A549 (cell line): Measurements from ENCODE around the gene POLR3B. TPM values are rescaled to one million over a fixed set of nuclear protein-coding genes. Genes with fewer than 3 reads are reported as not detected.

Source experiments
- ATAC-seq, 2 experiments: fragments of 200-7000 bp in 1 of 2; fragments of >200 bp in 1 of 2; cut with Nextera tagmentation in 1 of 2; cut with Tn5 transposase in 1 of 2; 3 replicates each; pipeline versions ENCODE4 v1.8.0 to v1.9.1; 2018 to 2020; ENCODE audit warnings: mild to moderate bottlenecking in 1 of 2, moderate library complexity in 1 of 2
- CTCF ChIA-PET: fragments of 300-600 bp; sonication (Branson Sonifier 250); formaldehyde crosslinking; extraction: SDS; loops from one replicate; lab custom pipeline; 2021; ENCODE audit warnings: antibody characterized with exemption, inconsistent platforms; lab: Yijun Ruan, JAX
- POLR2A ChIA-PET: fragments of 350-600 bp; formaldehyde crosslinking; extraction: SDS; loops from one replicate; lab custom pipeline; 2021; ENCODE audit warnings: antibody characterized with exemption, inconsistent platforms; lab: Yijun Ruan, JAX
- DNase-seq, 2 experiments: peaks; one replicate each; pipeline versions ENCODE4 v3.0.0 to v3.0.0-alpha.2; 2011 to 2016; ENCODE audit warnings: low read depth in 1 of 2, low spot score in 1 of 2
- FAIRE-seq: peaks from 2 replicates; lab custom pipeline; 2011; peaks lifted over from hg19 to GRCh38; lab: Jason Lieb, UNC
- H3K27ac ChIP-seq, 2 experiments: fragments of >200 bp; sonication (Bioruptor Twin); formaldehyde crosslinking; 3 replicates each; pipeline ENCODE4 v1.5.1; 2016 to 2017
- H3K4me1 ChIP-seq: fragments of >200 bp; sonication (Bioruptor Twin); formaldehyde crosslinking; 3 replicates; pipeline ENCODE4 v1.6.1; 2016
- H3K4me2 ChIP-seq: fragments of >200 bp; sonication (Bioruptor Twin); formaldehyde crosslinking; 3 replicates; pipeline ENCODE4 v1.6.1; 2016
- H3K4me3 ChIP-seq: fragments of >200 bp; sonication (Bioruptor Twin); formaldehyde crosslinking; 3 replicates; pipeline ENCODE4 v1.5.1; 2016
- H3K9me3 ChIP-seq: fragments of >200 bp; sonication (Bioruptor Twin); formaldehyde crosslinking; 3 replicates; pipeline ENCODE4 v1.6.1; 2016
- BHLHE40 ChIP-seq: IDR thresholded peaks from 2 replicates; pipeline ENCODE4 v1.6.1; 2012; ENCODE audit warnings: low read depth, low read length, inconsistent platforms
- CBX8 ChIP-seq: fragments of 200-600 bp; sonication (generic); IDR thresholded peaks from 2 replicates; pipeline ENCODE4 v1.6.1; 2016
- CHD2 ChIP-seq: fragments of 150-350 bp; IDR thresholded peaks from 2 replicates; pipeline ENCODE4 v1.6.1; 2014; ENCODE audit warnings: low read length; ENCODE audit not compliant: partially characterized antibody
- CHD4 ChIP-seq: fragments of 200-600 bp; sonication (generic); IDR thresholded peaks from 2 replicates; pipeline ENCODE4 v1.6.1; 2016; ENCODE audit warnings: antibody characterized with exemption, mild to moderate bottlenecking, borderline replicate concordance
- EHF ChIP-seq: fragments of 250-450 bp; sonication (Bioruptor Pico); IDR thresholded peaks from 2 replicates; pipeline ENCODE4 v1.5.0; 2020; ENCODE audit warnings: mild to moderate bottlenecking
- ESRRA ChIP-seq: fragments of 150-350 bp; IDR thresholded peaks from 2 replicates; pipeline ENCODE4 v1.6.1; 2014; ENCODE audit warnings: mild to moderate bottlenecking, low read length, borderline replicate concordance
- FOSL2 ChIP-seq, 2 experiments: fragments of 450-650 bp in 1 of 2; fragments of >200 bp in 1 of 2; sonication (Bioruptor Twin) in 1 of 2; formaldehyde crosslinking; IDR thresholded peaks; 2 replicates each; pipeline versions ENCODE4 v1.5.0 to v1.6.1; 2016 to 2020; ENCODE audit warnings: mild to moderate bottlenecking in 1 of 2, moderate library complexity in 1 of 2
- FOXS1 ChIP-seq: fragments of 250-450 bp; sonication (Bioruptor Pico); IDR thresholded peaks from 2 replicates; pipeline ENCODE4 v1.5.0; 2020; ENCODE audit warnings: mild to moderate bottlenecking, moderate library complexity
- GATA3 ChIP-seq: IDR thresholded peaks from 2 replicates; pipeline ENCODE4 v1.6.1; 2012; ENCODE audit warnings: borderline replicate concordance
- HOXB13 ChIP-seq: fragments of 250-450 bp; sonication (Bioruptor Pico); IDR thresholded peaks from 2 replicates; pipeline ENCODE4 v1.5.0; 2020; ENCODE audit warnings: low read depth, mild to moderate bottlenecking, moderate library complexity
- HOXB5 ChIP-seq: fragments of 250-450 bp; sonication (Bioruptor Pico); IDR thresholded peaks from 2 replicates; pipeline ENCODE4 v1.5.0; 2020; ENCODE audit warnings: mild to moderate bottlenecking, moderate library complexity
- KDM1A ChIP-seq: fragments of 200-600 bp; sonication (generic); IDR thresholded peaks from 2 replicates; pipeline ENCODE4 v1.6.1; 2016; ENCODE audit warnings: low read depth, mild to moderate bottlenecking
- KDM5A ChIP-seq: fragments of 200-600 bp; sonication (generic); IDR thresholded peaks from 2 replicates; pipeline ENCODE4 v1.6.1; 2016; ENCODE audit warnings: antibody characterized with exemption, mild to moderate bottlenecking
- MAFK ChIP-seq: fragments of 450-650 bp; IDR thresholded peaks from 2 replicates; pipeline ENCODE4 v1.6.1; 2014; ENCODE audit not compliant: partially characterized antibody
- NPAS2 ChIP-seq: fragments of 250-450 bp; sonication (Bioruptor Pico); IDR thresholded peaks from 2 replicates; pipeline ENCODE4 v1.8.0; 2022; ENCODE audit warnings: mild to moderate bottlenecking, moderate library complexity, borderline replicate concordance
- RAD21 ChIP-seq, 2 experiments: fragments of >200 bp in 1 of 2; sonication (Bioruptor Twin) in 1 of 2; formaldehyde crosslinking in 1 of 2; IDR thresholded peaks in 1 of 2; conservative IDR thresholded peaks in 1 of 2; 2 replicates in 1 of 2; 3 replicates in 1 of 2; pipeline ENCODE4 v1.6.1; 2012 to 2018; ENCODE audit warnings: inconsistent platforms in 1 of 2
- RARB ChIP-seq: fragments of 250-450 bp; sonication (Bioruptor Pico); IDR thresholded peaks from 2 replicates; pipeline ENCODE4 v1.8.0; 2021; ENCODE audit warnings: mild to moderate bottlenecking, moderate library complexity
- RCOR1 ChIP-seq: fragments of 150-350 bp; IDR thresholded peaks from 2 replicates; pipeline ENCODE4 v1.6.1; 2014; ENCODE audit warnings: antibody characterized with exemption, low read length, low read depth
- RFX5 ChIP-seq: fragments of 450-650 bp; IDR thresholded peaks from 2 replicates; pipeline ENCODE4 v1.7.1; 2014; ENCODE audit warnings: antibody characterized with exemption, mild to moderate bottlenecking, moderate library complexity
- SREBF2 ChIP-seq: fragments of 450-650 bp; IDR thresholded peaks from 2 replicates; pipeline ENCODE4 v1.6.1; 2014; ENCODE audit warnings: mild to moderate bottlenecking, moderate library complexity
- TP53 ChIP-seq: fragments of 250-450 bp; sonication (Bioruptor Pico); IDR thresholded peaks from 2 replicates; pipeline ENCODE4 v1.5.0; 2021; ENCODE audit warnings: mild to moderate bottlenecking, moderate library complexity
- ZC3H11A ChIP-seq: fragments of 450-650 bp; IDR thresholded peaks from 2 replicates; pipeline ENCODE4 v1.6.1; 2014; ENCODE audit warnings: antibody characterized with exemption, mild to moderate bottlenecking
- ZNF302 ChIP-seq: fragments of 250-450 bp; sonication (Bioruptor Pico); IDR thresholded peaks from 2 replicates; pipeline ENCODE4 v1.9.0; 2021; ENCODE audit warnings: inconsistent platforms, mild to moderate bottlenecking, moderate library complexity
- ZSCAN20 ChIP-seq: fragments of 250-450 bp; sonication (Bioruptor Pico); IDR thresholded peaks from 2 replicates; pipeline ENCODE4 v1.8.0; 2022; ENCODE audit warnings: mild to moderate bottlenecking, moderate library complexity
- WGBS: methylation state at CpG from one replicate; pipeline ENCODE4 v1.1.6; 2017; ENCODE audit errors: missing lambda C conversion rate; 5-methylcytosine and 5-hydroxymethylcytosine counted together
- polyA plus RNA-seq, 4 experiments: library from polyadenylated mRNA; depleted of rRNA in 3 of 4; stranded (reverse); fragments of >200 nt; fragmentation: RNase III in 1 of 4; extraction: RNeasy Plus Mini Kit Qiagen cat#74134 plus additional on column Dnase treatment in 1 of 4; gene quantifications; 2 replicates in 3 of 4; 3 replicates in 1 of 4; pipeline ENCODE4 v1.2.3, GENCODE V29; 2011 to 2017
- TF ChIP-seq, protein P1 (sequence below): IDR thresholded peaks from 2 replicates; pipeline ENCODE4 v1.6.1; 2012
- TF ChIP-seq, protein P2 (sequence below): fragments of 200-600 bp; sonication (generic); IDR thresholded peaks from 2 replicates; pipeline ENCODE4 v1.6.1; 2016; ENCODE audit warnings: antibody characterized with exemption, mild to moderate bottlenecking, moderate library complexity
- TF ChIP-seq, protein P3 (sequence below): IDR thresholded peaks from 2 replicates; pipeline ENCODE4 v1.6.1; 2012; ENCODE audit warnings: low read depth, borderline replicate concordance
- TF ChIP-seq, protein P4 (sequence below): fragments of >200 bp; sonication (Bioruptor Twin); formaldehyde crosslinking; IDR thresholded peaks from 3 replicates; pipeline ENCODE4 v1.6.1; 2016
- TF ChIP-seq, protein P5 (sequence below): fragments of 450-650 bp; IDR thresholded peaks from 2 replicates; pipeline ENCODE4 v1.6.1; 2014; ENCODE audit warnings: antibody characterized with exemption

Gene POLR3B
- polyA plus RNA-seq, 2 of the 4 experiments (the other 2 are of a cell fraction): 5.4 to 10.7 TPM

DNA sequence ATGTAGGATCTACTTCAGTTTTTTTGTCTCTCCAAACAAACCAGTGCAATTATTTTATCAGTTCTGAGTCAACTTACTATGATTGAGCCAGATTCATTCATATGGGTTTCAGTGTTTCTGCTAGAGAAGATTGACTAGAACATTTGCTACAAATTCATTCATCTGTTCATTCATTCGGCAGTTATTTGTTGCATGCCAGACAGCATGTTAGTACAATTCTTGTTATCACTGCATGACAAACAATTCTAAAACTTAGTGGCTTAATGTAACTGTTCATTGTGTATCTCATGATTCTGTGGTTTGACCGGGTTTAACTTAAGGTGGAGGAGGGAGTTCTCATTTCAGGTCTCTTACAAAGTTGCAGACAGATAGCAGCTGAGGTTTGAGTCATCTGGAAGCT is 52.3 kb downstream of the POLR3B start:
- POLR2A ChIA-PET: no interaction called here
- TF ChIP-seq, protein P1, sequence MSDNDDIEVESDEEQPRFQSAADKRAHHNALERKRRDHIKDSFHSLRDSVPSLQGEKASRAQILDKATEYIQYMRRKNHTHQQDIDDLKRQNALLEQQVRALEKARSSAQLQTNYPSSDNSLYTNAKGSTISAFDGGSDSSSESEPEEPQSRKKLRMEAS: no peak
- TF ChIP-seq ESRRA (no peak), CBX8 (no peak), TP53 (CRISPR knock-in tag) (no peak), BHLHE40 (no peak), EHF (CRISPR knock-in tag) (no peak), CHD2 (no peak), GATA3 (no peak), ZNF302 (CRISPR knock-in tag) (no peak), RAD21 (conservative IDR thresholded peaks at IDR 0.05 in 1 of 2, IDR thresholded peaks at IDR 0.05 in 1 of 2) (no peak), RFX5 (no peak), NPAS2 (no peak), HOXB13 (no peak), RCOR1 (no peak), CHD4 (no peak), SREBF2 (no peak), KDM5A (no peak), MAFK (no peak)
- TF ChIP-seq, protein P2, sequence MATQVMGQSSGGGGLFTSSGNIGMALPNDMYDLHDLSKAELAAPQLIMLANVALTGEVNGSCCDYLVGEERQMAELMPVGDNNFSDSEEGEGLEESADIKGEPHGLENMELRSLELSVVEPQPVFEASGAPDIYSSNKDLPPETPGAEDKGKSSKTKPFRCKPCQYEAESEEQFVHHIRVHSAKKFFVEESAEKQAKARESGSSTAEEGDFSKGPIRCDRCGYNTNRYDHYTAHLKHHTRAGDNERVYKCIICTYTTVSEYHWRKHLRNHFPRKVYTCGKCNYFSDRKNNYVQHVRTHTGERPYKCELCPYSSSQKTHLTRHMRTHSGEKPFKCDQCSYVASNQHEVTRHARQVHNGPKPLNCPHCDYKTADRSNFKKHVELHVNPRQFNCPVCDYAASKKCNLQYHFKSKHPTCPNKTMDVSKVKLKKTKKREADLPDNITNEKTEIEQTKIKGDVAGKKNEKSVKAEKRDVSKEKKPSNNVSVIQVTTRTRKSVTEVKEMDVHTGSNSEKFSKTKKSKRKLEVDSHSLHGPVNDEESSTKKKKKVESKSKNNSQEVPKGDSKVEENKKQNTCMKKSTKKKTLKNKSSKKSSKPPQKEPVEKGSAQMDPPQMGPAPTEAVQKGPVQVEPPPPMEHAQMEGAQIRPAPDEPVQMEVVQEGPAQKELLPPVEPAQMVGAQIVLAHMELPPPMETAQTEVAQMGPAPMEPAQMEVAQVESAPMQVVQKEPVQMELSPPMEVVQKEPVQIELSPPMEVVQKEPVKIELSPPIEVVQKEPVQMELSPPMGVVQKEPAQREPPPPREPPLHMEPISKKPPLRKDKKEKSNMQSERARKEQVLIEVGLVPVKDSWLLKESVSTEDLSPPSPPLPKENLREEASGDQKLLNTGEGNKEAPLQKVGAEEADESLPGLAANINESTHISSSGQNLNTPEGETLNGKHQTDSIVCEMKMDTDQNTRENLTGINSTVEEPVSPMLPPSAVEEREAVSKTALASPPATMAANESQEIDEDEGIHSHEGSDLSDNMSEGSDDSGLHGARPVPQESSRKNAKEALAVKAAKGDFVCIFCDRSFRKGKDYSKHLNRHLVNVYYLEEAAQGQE: no peak
- TF ChIP-seq, protein P3, sequence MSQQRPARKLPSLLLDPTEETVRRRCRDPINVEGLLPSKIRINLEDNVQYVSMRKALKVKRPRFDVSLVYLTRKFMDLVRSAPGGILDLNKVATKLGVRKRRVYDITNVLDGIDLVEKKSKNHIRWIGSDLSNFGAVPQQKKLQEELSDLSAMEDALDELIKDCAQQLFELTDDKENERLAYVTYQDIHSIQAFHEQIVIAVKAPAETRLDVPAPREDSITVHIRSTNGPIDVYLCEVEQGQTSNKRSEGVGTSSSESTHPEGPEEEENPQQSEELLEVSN: no peak
- TF ChIP-seq, all 56 proteins: peak for 0
- H3K4me1 ChIP-seq: no peaks in the 10 kb centered on the region
- H3K9me3 ChIP-seq: no peaks in the 10 kb centered on the region
- H3K4me3 ChIP-seq: no peak overlapping the region
- ATAC-seq (no peak), FAIRE-seq (no peak), DNase-seq (no peak)
- no peak overlapping the region for H3K4me2 ChIP-seq
- no peak overlapping the region for H3K27ac ChIP-seq
- CTCF ChIA-PET: interaction anchor here (0.7 kb wide), 1 partner anchor 23 kb away, joined by 3 read pairs; no protein-coding TSS in a partner anchor
- WGBS: 95% methylated on average over 2 of the region's 2 CpGs

DNA sequence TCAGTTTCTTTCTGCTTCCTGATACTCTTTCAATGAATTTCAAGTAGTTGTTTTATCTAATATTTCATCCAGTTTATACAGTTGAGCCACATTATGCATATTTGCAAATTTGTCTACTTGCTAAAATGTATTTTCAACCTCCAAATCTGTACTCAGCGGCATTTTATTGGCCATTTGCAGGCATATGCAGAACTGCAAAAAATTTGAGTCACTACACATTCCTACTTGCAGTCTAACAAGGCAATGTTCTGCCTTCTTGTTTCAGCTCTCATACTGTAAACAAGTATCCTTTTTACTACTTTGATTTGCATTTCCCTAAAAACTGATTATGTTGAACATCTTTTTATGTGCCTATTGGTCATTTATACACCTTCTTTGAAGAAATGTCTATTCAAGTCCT is 55.0 kb downstream of the POLR3B start:
- Histone ChIP-seq H3K9me3 (no peaks in the 10 kb centered on the region), H3K4me1 (no peaks in the 10 kb centered on the region), H3K4me3 (no peak overlapping the region), H3K4me2 (no peak overlapping the region), H3K27ac (no peak overlapping the region)
- FAIRE-seq (no peak), ATAC-seq (no peak), DNase-seq (no peak)
- CTCF ChIA-PET: no interaction called here
- TF ChIP-seq FOXS1 (CRISPR knock-in tag) (no peak), ZC3H11A (no peak), KDM1A (no peak)
- POLR2A ChIA-PET: no interaction called here
- WGBS: 96% methylated on average over 1 of the region's 1 CpG

DNA sequence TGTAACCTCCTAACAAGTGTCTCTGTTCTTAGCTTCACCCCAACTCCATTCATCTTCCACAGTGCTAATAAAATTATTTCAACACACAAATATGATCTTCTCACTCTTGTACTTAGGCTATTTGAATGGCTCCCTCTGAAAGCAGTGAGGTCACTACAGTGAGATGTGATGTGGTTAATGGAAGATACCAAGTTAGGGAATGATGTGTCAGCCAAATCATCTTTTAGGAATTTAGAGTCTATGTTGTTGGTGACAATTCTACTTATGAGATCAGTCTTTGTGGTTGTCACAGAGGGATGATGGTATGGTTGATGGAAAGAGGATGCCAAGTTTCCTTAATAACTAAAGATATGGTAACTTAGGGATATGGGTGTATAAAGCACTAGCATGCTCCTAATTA is 57.6 kb downstream of the POLR3B start:
- Histone ChIP-seq H3K4me1 (peaks cover 9% of the 10 kb centered on the region; the same call in 2 of the 3 replicates), H3K27ac (no peak overlapping the region), H3K4me2 (no peak overlapping the region), H3K9me3 (no peaks in the 10 kb centered on the region)
- no peak for FAIRE-seq
- CTCF ChIA-PET: interaction anchor here (1.6 kb wide), 1 partner anchor 188 kb away, joined by 3 read pairs; no protein-coding TSS in a partner anchor
- TF ChIP-seq HOXB13: no peak
- TF ChIP-seq ZC3H11A: no peak
- TF ChIP-seq, protein P4, sequence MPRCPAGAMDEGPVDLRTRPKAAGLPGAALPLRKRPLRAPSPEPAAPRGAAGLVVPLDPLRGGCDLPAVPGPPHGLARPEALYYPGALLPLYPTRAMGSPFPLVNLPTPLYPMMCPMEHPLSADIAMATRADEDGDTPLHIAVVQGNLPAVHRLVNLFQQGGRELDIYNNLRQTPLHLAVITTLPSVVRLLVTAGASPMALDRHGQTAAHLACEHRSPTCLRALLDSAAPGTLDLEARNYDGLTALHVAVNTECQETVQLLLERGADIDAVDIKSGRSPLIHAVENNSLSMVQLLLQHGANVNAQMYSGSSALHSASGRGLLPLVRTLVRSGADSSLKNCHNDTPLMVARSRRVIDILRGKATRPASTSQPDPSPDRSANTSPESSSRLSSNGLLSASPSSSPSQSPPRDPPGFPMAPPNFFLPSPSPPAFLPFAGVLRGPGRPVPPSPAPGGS: no peak
- no peak for TF ChIP-seq NPAS2
- TF ChIP-seq, protein P3: no peak
- no peak for TF ChIP-seq EHF (CRISPR knock-in tag)
- TF ChIP-seq ZSCAN20 (CRISPR knock-in tag): no peak
- no peak for TF ChIP-seq FOXS1 (CRISPR knock-in tag)
- no peak for TF ChIP-seq FOSL2 (IDR thresholded peaks at IDR 0.05)
- no peak for TF ChIP-seq FOSL2 (CRISPR knock-in tag; IDR thresholded peaks at IDR 0.05)
- no peak for TF ChIP-seq RARB (CRISPR knock-in tag)
- TF ChIP-seq, protein P5, sequence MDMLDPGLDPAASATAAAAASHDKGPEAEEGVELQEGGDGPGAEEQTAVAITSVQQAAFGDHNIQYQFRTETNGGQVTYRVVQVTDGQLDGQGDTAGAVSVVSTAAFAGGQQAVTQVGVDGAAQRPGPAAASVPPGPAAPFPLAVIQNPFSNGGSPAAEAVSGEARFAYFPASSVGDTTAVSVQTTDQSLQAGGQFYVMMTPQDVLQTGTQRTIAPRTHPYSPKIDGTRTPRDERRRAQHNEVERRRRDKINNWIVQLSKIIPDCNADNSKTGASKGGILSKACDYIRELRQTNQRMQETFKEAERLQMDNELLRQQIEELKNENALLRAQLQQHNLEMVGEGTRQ: no peak
- TF ChIP-seq HOXB5 (CRISPR knock-in tag): no peak
- TF ChIP-seq, all 56 proteins: peak for 0
- ATAC-seq (no peak), DNase-seq (no peak)
- POLR2A ChIA-PET: no interaction called here
- H3K4me3 ChIP-seq: no peak overlapping the region
